Cortex of kidney (tissue), 1 donor: Measurements from ENCODE around the gene DGKB.

Experiments
- DNase-seq: peaks from one replicate; lab custom pipeline; 2025; lab: John Stamatoyannopoulos, UW

DGKB gene

DNA sequence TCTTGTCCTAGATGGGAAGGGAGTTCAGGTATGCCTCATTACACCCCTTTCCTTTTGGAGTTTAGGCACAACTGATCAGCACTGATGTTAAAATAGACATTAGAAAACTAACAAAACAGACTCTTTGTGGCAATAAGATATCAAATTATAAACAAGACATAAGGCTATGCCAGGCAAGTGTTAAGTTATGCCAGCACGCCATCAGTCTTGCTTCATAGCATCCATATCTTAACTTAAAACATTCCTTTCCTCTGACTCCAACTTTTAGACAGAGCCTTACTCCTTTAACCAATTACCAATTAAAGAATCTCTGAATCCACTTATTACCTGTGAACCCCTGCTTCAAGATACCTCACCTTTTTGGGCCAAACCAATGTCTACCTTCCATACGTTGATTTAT lies 786.9 kb downstream of the DGKB start:
- no peak for DNase-seq

GRCh38 chr7:14104861-14105260 lies 797.7 kb downstream of the DGKB start:
- DNase-seq = no peak

DNA sequence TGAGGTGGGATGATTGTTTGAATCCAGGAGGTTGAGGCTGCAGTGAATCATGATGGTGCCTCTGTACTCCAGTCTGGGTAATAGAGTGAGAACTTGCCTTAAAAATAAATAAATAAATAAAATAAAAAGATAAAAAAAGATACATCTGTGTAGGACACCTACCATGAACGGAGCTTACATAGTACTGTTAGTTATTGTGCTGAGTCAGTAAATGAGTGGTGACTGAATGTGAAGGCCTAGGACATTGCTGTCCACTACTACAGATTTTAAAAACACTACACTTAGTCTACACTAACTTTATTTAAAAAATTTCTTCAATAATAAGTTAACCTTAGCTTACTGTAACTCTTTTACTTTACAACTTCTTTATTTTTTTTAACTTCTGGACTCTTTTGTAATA lies 806.4 kb downstream of the DGKB start:
- DNase-seq = no peak

DNA sequence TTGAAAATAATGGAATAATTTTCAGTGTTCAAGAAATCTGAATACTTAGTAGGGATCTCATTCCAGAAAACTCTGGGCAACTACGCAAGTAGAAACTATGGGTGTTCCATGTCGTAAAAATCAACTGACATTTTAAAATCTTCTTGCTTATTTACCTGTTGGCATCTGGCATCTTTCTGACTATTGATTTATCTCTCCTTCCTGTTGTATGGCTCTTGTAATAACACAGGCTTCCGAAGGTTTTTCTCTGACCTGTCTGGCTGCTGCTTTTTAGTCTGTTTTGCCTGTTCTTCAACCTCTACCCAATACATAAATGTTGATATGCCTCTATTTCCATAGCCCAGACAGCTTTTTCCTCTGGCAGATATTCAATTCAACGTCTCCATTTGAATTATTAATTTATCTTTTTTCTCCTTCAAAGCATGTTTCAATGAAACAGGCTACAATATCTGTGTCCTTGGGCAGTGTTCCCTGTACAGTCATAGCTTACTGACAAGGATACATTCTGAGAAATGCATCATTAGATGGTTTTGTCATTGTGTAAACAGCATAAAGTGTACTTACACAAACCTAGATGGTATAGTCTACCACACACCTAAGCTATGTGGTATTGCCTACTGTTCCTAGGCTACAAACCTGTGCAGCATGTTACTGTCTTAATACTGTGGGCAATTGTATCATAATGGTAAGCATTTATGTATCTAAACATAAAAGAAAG lies 807.2 kb downstream of the DGKB start:
- no peak for DNase-seq
